Measurements from ENCODE around the gene SCAMP5.

DNA sequence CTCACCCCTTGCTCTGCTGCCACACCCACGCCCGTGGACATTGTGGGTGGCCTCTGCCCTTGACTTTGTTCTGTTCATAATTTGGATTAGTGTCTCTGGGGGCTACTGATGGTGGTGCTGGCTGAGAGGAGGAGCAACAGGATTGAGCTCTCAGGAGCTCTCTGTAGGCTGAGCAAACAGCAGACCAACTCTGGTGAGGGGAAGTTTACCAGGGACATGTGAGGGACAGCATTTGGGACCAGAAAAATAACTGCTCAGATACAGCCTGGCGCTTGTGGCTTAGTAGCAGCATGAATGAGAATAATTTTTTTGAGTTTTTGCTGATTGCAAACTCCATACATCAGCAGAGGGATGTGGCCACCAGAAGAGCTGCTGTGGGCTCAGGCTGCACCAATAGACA, 42.9 kb downstream of the SCAMP5 start:
- TF ChIP-seq, protein P1, sequence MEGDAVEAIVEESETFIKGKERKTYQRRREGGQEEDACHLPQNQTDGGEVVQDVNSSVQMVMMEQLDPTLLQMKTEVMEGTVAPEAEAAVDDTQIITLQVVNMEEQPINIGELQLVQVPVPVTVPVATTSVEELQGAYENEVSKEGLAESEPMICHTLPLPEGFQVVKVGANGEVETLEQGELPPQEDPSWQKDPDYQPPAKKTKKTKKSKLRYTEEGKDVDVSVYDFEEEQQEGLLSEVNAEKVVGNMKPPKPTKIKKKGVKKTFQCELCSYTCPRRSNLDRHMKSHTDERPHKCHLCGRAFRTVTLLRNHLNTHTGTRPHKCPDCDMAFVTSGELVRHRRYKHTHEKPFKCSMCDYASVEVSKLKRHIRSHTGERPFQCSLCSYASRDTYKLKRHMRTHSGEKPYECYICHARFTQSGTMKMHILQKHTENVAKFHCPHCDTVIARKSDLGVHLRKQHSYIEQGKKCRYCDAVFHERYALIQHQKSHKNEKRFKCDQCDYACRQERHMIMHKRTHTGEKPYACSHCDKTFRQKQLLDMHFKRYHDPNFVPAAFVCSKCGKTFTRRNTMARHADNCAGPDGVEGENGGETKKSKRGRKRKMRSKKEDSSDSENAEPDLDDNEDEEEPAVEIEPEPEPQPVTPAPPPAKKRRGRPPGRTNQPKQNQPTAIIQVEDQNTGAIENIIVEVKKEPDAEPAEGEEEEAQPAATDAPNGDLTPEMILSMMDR (IDR thresholded peaks at IDR 0.05) = no peak
- TF ChIP-seq EZH2 (IDR thresholded peaks at IDR 0.05) (no peak), EZH2phosphoT487 (IDR thresholded peaks at IDR 0.05) (no peak)
